HepG2 (cell line): Measurements from ENCODE around the gene HOXC5. TPM values are rescaled to one million over a fixed set of nuclear protein-coding genes. Genes with fewer than 3 reads are reported as not detected.

Experiments used
- ATAC-seq: fragments of 200-7000 bp; cut with Tn5 transposase; 3 replicates; pipeline ENCODE4 v1.9.1; 2020; ENCODE audit warnings: mild to moderate bottlenecking, moderate library complexity
- BruUV-seq: library from RNA; stranded (reverse); fragments of 400-500 nt; replicated peaks from 2 replicates; lab custom pipeline; 2021; lab: Mats Ljungman, UMichigan
- CTCF ChIA-PET: fragments of 300-600 bp; formaldehyde crosslinking; extraction: SDS; loops from one replicate; lab custom pipeline; 2021; ENCODE audit warnings: low total read pairs, inconsistent platforms, low intra/inter-chr PET ratio; lab: Yijun Ruan, JAX
- POLR2A ChIA-PET: fragments of 350-600 bp; sonication (Branson Sonifier 250); formaldehyde crosslinking; loops from one replicate; lab custom pipeline; 2020; ENCODE audit warnings: antibody characterized with exemption, inconsistent platforms; lab: Yijun Ruan, JAX
- DNase-seq: peaks from one replicate; pipeline ENCODE4 v3.0.0-alpha.2; 2015; ENCODE audit warnings: low spot score
- FAIRE-seq: peaks from 3 replicates; lab custom pipeline; 2011; peaks lifted over from hg19 to GRCh38; lab: Jason Lieb, UNC
- H2AFZ ChIP-seq: one replicate; pipeline ENCODE4 v1.6.1; 2011; ENCODE audit warnings: low read length, inconsistent platforms
- H3K27ac ChIP-seq: fragments of 300-600 bp; 3 replicates; pipeline ENCODE4 v1.8.0; 2011; ENCODE audit warnings: mixed run types, mild to moderate bottlenecking, mixed read lengths, low read length, inconsistent platforms; ENCODE audit not compliant: insufficient read depth; ENCODE audit errors: extremely low read length
- H3K27me3 ChIP-seq, 2 experiments: fragments of 200-600 bp in 1 of 2; 2 replicates in 1 of 2; 3 replicates in 1 of 2; pipeline versions ENCODE4 v1.6.0 to v1.8.0; 2011; ENCODE audit warnings: low read length in 2 of 2, mild to moderate bottlenecking in 2 of 2, moderate library complexity in 2 of 2, inconsistent platforms in 1 of 2; ENCODE audit not compliant: insufficient read depth in 2 of 2, control insufficient read depth in 1 of 2
- H3K36me3 ChIP-seq, 2 experiments: fragments of 200-600 bp in 1 of 2; replicated peaks in 1 of 2; 2 replicates in 1 of 2; 3 replicates in 1 of 2; pipeline versions ENCODE4 v1.5.1 to v1.8.0; 2011; ENCODE audit warnings: low read length in 2 of 2, inconsistent platforms in 1 of 2; ENCODE audit not compliant: insufficient read depth in 2 of 2, control insufficient read depth in 1 of 2
- H3K4me1 ChIP-seq: 2 replicates; pipeline ENCODE4 v1.5.1; 2012; ENCODE audit warnings: low read length, inconsistent platforms; ENCODE audit not compliant: insufficient read depth
- H3K4me2 ChIP-seq: 2 replicates; pipeline ENCODE4 v1.6.0; 2011; ENCODE audit warnings: low read depth, low read length, inconsistent platforms
- H3K4me3 ChIP-seq, 3 experiments: fragments of 200-600 bp in 1 of 3; sonication (generic), shearing (Covaris generic) in 1 of 3; replicated peaks in 1 of 3; 2 replicates each; pipeline ENCODE4 v1.5.1; 2011 to 2016; ENCODE audit warnings: low read length in 3 of 3, inconsistent platforms in 2 of 3, low read depth in 2 of 3, mild to moderate bottlenecking in 2 of 3, control low read depth in 1 of 3, mixed read lengths in 1 of 3; ENCODE audit not compliant: insufficient read depth in 1 of 3
- H3K79me2 ChIP-seq: one replicate; pipeline ENCODE4 v1.6.1; 2011; ENCODE audit warnings: low read length, inconsistent platforms; ENCODE audit not compliant: insufficient read depth
- H3K9ac ChIP-seq: 2 replicates; pipeline ENCODE4 v1.6.0; 2011; ENCODE audit warnings: mild to moderate bottlenecking, low read depth, low read length, inconsistent platforms; ENCODE audit not compliant: insufficient read depth
- H3K9me3 ChIP-seq: 2 replicates; pipeline ENCODE4 v1.5.1; 2012; ENCODE audit warnings: mild to moderate bottlenecking, low read length
- H4K20me1 ChIP-seq: 2 replicates; pipeline ENCODE4 v1.6.0; 2011; ENCODE audit warnings: inconsistent platforms, mild to moderate bottlenecking, low read length, moderate library complexity; ENCODE audit not compliant: insufficient read depth
- EZH2 ChIP-seq: conservative IDR thresholded peaks from 2 replicates; pipeline ENCODE4 v1.6.1; 2012; ENCODE audit warnings: mild to moderate bottlenecking, low read depth, low read length, moderate library complexity
- FOXJ3 ChIP-seq: sonication (generic); formaldehyde crosslinking; IDR thresholded peaks from 2 replicates; pipeline ENCODE4 v1.4.0; 2020; ENCODE audit warnings: missing genetic modification reagents, mild to moderate bottlenecking, borderline replicate concordance
- NCOA1 ChIP-seq: sonication (generic); formaldehyde crosslinking; IDR thresholded peaks from 2 replicates; pipeline ENCODE4 v1.9.0; 2021; ENCODE audit warnings: missing genetic modification reagents
- ZNF674 ChIP-seq: sonication (generic); formaldehyde crosslinking; IDR thresholded peaks from 2 replicates; pipeline ENCODE4 v1.5.0; 2020; ENCODE audit warnings: low read depth, mild to moderate bottlenecking, missing genetic modification reagents
- WGBS: methylation state at CpG from one replicate; pipeline ENCODE4 v1.1.6; 2017; ENCODE audit warnings: low lambda C conversion rate; 5-methylcytosine and 5-hydroxymethylcytosine counted together
- in situ Hi-C: cut with HindIII; loops from 2 replicates; pipeline ENCODE4 v1.10.0; 2017; ENCODE audit warnings: low pct_unique_long_range_greater_than_20kb; ENCODE audit not compliant: extremely low pct_ligation_motif_present
- intact Hi-C: fragments of 100-400 bp; cut with micrococcal nuclease; formaldehyde crosslinking; loops from one replicate; pipeline ENCODE4 v1.10.0; 2022; ENCODE audit not compliant: unreplicated experiment
- polyA plus RNA-seq, 8 experiments: library from polyadenylated mRNA; depleted of rRNA in 3 of 8; stranded (reverse) in 7 of 8; unstranded in 1 of 8; fragments of >200 nt; fragmentation: Illumina TruSeq in 4 of 8; extraction: Trizol in 4 of 8; gene quantifications; 2 replicates each; pipeline versions ENCODE4 v1.2.1 to v1.2.3, GENCODE V29; 2011 to 2016; ENCODE audit warnings: low read depth in 4 of 8, missing spikeins in 1 of 8, mixed read lengths in 1 of 8; ENCODE audit not compliant: insufficient read depth in 1 of 8
- total RNA-seq, 5 experiments: library from RNA; depleted of rRNA; stranded (reverse); fragments of >200 nt; fragmentation: Illumina TruSeq; extraction: Trizol; gene quantifications; 2 replicates each; pipeline ENCODE4 v1.2.3, GENCODE V29; 2016; ENCODE audit warnings: low read depth in 1 of 5

Gene HOXC5
- total and polyA plus RNA-seq, 2 of the 13 experiments (the other 11 are each of a cell fraction or from before 2014, with no cell fraction given), result not detected

GRCh38 chr12:54024581-54025305 lies 8.1 kb upstream of the HOXC5 start (continued):
- TF ChIP-seq FOXJ3 (CRISPR knock-in tag) (no peak), ZNF674 (CRISPR knock-in tag) (no peak)

GRCh38 chr12:54025499-54026405 lies 7.1 kb upstream of the HOXC5 start:
- DNase-seq, result no peak
- Histone ChIP-seq H3K4me1 (no peaks in the 10 kb centered on the region), H3K27ac (no peak overlapping the region), H3K79me2 (no peaks in the 10 kb centered on the region), H3K9me3 (no peaks in the 10 kb centered on the region), H3K36me3 (no peaks in the 10 kb centered on the region), H3K9ac (no peak overlapping the region), H3K27me3 (peaks cover 4 to 84% of the 10 kb centered on the region in 2 experiments; a peak in 4 of 5 replicates), H3K4me2 (no peak overlapping the region), H4K20me1 (no peaks in the 10 kb centered on the region), H3K4me3 (no peak overlapping the region), H2AFZ (no peak overlapping the region)
- WGBS, result 4% methylated on average over 7 of the region's 7 CpGs
- intact Hi-C loops, result no loop called here
- ChIA-PET POLR2A (no interaction called here), CTCF (no interaction called here)
- 0 out of 3 replicates have a peak, but pooled peaks have one; percentile 36 for ATAC-seq
- FAIRE-seq, result no peak
- BruUV-seq, result no TSS peak
- TF ChIP-seq NCOA1 (CRISPR knock-in tag) (no peak), EZH2 (peak; percentile 6; the same call in 1 of the 2 replicates)
- in situ Hi-C loops, result no loop called here
